ENCODE measurements around the gene CZIB. TPM values are rescaled to one million over a fixed set of nuclear protein-coding genes. Genes with fewer than 3 reads are reported as not detected.

Gene CZIB
- total and polyA plus RNA-seq, 2 of the 4 experiments (the other 2 are of a cell fraction), result 41.0 to 58.9 TPM

GRCh38 chr1:53180226-53180625, 40.2 kb downstream of the CZIB start:
- Histone ChIP-seq H3K23ac (ENCODE audit: low read depth, low read length) (peak overlapping the region; percentile 90), H4K20me1 (ENCODE audit: insufficient read depth, low read length) (no peaks in the 10 kb centered on the region), H2AK5ac (ENCODE audit: low read depth, low read length) (peak overlapping the region; percentile 92), H2BK15ac (ENCODE audit: low read depth, low read length) (peak overlapping the region; percentile 94; the same call in 2 of the 3 replicates), H3K36me3 (ENCODE audit: control insufficient read depth, insufficient read depth, low read length) (no peaks in the 10 kb centered on the region), H3K9me3 (ENCODE audit: control insufficient read depth, insufficient read depth, low read length) (no peaks in the 10 kb centered on the region), H4K5ac (ENCODE audit: low read depth, low read length) (peak overlapping the region; percentile 91), H3K18ac (ENCODE audit: low read depth, low read length) (peak overlapping the region; percentile 83), H3K4me3 (ENCODE audit: insufficient read depth, low read depth, low read length) (no peak overlapping the region), H3K14ac (replicated peaks; ENCODE audit: low read depth, low read length) (peak overlapping the region; percentile 78), H3K4me2 (ENCODE audit: low read depth, low read length) (no peak overlapping the region), H3K56ac (ENCODE audit: extremely low read depth, insufficient read depth, low read length) (no peak overlapping the region), H2BK120ac (ENCODE audit: low read depth, low read length) (peak overlapping the region; percentile 98), H2BK20ac (ENCODE audit: low read depth, low read length) (peak overlapping the region; percentile 98), H4K8ac (ENCODE audit: low read depth in 2 of 2, low read length in 2 of 2) (peak overlapping the region; percentile 34 to 97; a peak in 3 of 4 replicates), H3K27me3 (ENCODE audit: control insufficient read depth, insufficient read depth, low read length) (no peaks in the 10 kb centered on the region), H3K4ac (ENCODE audit: low read depth, low read length) (peak overlapping the region; percentile 97), H3K4me1 (ENCODE audit: control insufficient read depth, insufficient read depth, low read length) (peaks cover 53% of the 10 kb centered on the region), H3K9ac (ENCODE audit: low read depth, low read length) (no peak overlapping the region), H2AFZ (replicated peaks; ENCODE audit: low read length, poor library complexity) (peak overlapping the region; percentile 84), H2BK5ac (ENCODE audit: low read depth, low read length, poor library complexity, severe bottlenecking) (peak overlapping the region; percentile 87), H3K79me1 (ENCODE audit: low read depth in 1 of 2, low read length in 2 of 2) (peaks cover 0 to 5% of the 10 kb centered on the region in 2 experiments; a peak in 2 of 4 replicates), H3K27ac (ENCODE audit: insufficient read depth, low read length) (peak overlapping the region; percentile 84), H2AK9ac (replicated peaks; ENCODE audit: low read depth, low read length, poor library complexity) (peak overlapping the region; percentile 58), H3K9me1 (ENCODE audit: insufficient read depth, low read length) (peaks cover 61% of the 10 kb centered on the region), H4K91ac (ENCODE audit: insufficient read depth, low read depth, low read length) (peak overlapping the region; percentile 96)
- POLR2A ChIA-PET (ENCODE audit: unreplicated experiment), result interaction anchor here (1.4 kb wide), 1 partner anchor 34 kb away, joined by 3 read pairs; no protein-coding TSS in a partner anchor
- 80% methylated on average over 1 of the region's 2 CpGs; no CpG with 5 or more reads in 1 of the 2 experiments for WGBS, 2 experiments (ENCODE audit: extremely low coverage in 2 of 2, insufficient read length in 1 of 2)
- intact Hi-C loops (cut with micrococcal nuclease) (loop anchor here (5.0 to 10.0 kb wide), 3 partner anchors 118 to 478 kb away; partner anchors contain the start of genes ECHDC2, PODN and SCP2), in situ Hi-C loops (cut with MboI; ENCODE audit: low sequenced_read_pairs) (loop anchor here (10.0 kb wide), 2 partner anchors 275 to 475 kb away; no protein-coding TSS in a partner anchor), dilution Hi-C loops (cut with HindIII; ENCODE audit: low sequenced_read_pairs, unreplicated experiment) (no loop called here)
- CTCF ChIA-PET, result interaction anchor here (1.3 kb wide), 1 partner anchor 15 kb away, joined by 4 read pairs; no protein-coding TSS in a partner anchor
- peak; percentile 92 for DNase-seq
- ATAC-seq (ENCODE audit: low read depth), result peak; percentile 36
- peak; percentile 49 for TF ChIP-seq CEBPB (IDR thresholded peaks at IDR 0.05; ENCODE audit: low read depth, low read length)
- TF ChIP-seq BHLHE40 (IDR thresholded peaks at IDR 0.05; ENCODE audit: low read depth, low read length), result no peak
- TF ChIP-seq RAD21 (IDR thresholded peaks at IDR 0.05; ENCODE audit: low read length), result no peak
- no TSS peak for BruUV-seq (replicated peaks)

Data from IMR-90 (cell line).